ENCODE data around the gene VASN.
A peak's percentile ranks its signal among the peaks of the same experiment; 100 is the strongest.
"Not testable (repeated sequence)": the region's sequence is repeated elsewhere in the genome, so short reads cannot be mapped to it uniquely, and the experiment has no call there.

The VASN gene

GRCh38 chr16:4332083-4332482 is 39.6 kb upstream of the VASN start:
- peak overlapping the region; percentile 37 for H3K27ac ChIP-seq
- DNase-seq (ENCODE audit: low spot score) = no peak
- no peak for TF ChIP-seq CTCF (conservative IDR thresholded peaks at IDR 0.05; ENCODE audit: low read depth)
- POLR2A ChIA-PET (ENCODE audit: low non-redundant PET) = no interaction called here
- CTCF ChIA-PET = interaction anchor here (0.5 to 2.1 kb wide), 3 partner anchors 22 to 71 kb away, joined by 3 to 6 read pairs (median 4); no protein-coding TSS in a partner anchor

GRCh38 chr16:4332623-4333307 is 38.9 kb upstream of the VASN start:
- no peak for TF ChIP-seq CTCF (conservative IDR thresholded peaks at IDR 0.05; ENCODE audit: low read depth)
- no peak for DNase-seq (ENCODE audit: low spot score)
- H3K27ac ChIP-seq = peak overlapping the region; percentile 37
- ChIA-PET POLR2A (ENCODE audit: low non-redundant PET) (no interaction called here), CTCF (interaction anchor here (0.6 to 2.1 kb wide), 3 partner anchors 44 to 108 kb away, joined by 3 to 6 read pairs (median 3); no protein-coding TSS in a partner anchor)

GRCh38 chr16:4333308-4333638 is 38.4 kb upstream of the VASN start:
- TF ChIP-seq CTCF (conservative IDR thresholded peaks at IDR 0.05; ENCODE audit: low read depth) = no peak
- no peak for DNase-seq (ENCODE audit: low spot score)
- ChIA-PET CTCF (interaction anchor here (0.6 to 2.1 kb wide), 2 partner anchors 70 to 107 kb away, joined by 3 to 6 read pairs; no protein-coding TSS in a partner anchor), POLR2A (ENCODE audit: low non-redundant PET) (interaction anchor here (0.6 kb wide), 1 partner anchor 387 kb away, joined by 3 read pairs; no protein-coding TSS in a partner anchor)
- H3K27ac ChIP-seq = peak overlapping the region; percentile 37

- peak overlapping the region; percentile 37 for H3K27ac ChIP-seq
- POLR2A ChIA-PET (ENCODE audit: low non-redundant PET) = interaction anchor here (0.6 kb wide), 1 partner anchor 386 kb away, joined by 3 read pairs; no protein-coding TSS in a partner anchor
- CTCF ChIA-PET; DNase-seq (ENCODE audit: low spot score): not testable (repeated sequence)
Observed at GRCh38 chr16:4333714-4334113, 37.9 kb upstream of the VASN start.

GRCh38 chr16:4334724-4335495 is 36.7 kb upstream of the VASN start:
- no peak for DNase-seq (ENCODE audit: low spot score)
- CTCF ChIA-PET = interaction anchor here (0.7 kb wide), 1 partner anchor 79 kb away, joined by 3 read pairs; no protein-coding TSS in a partner anchor
- H3K27ac ChIP-seq = peak overlapping the region; percentile 71
- POLR2A ChIA-PET (ENCODE audit: low non-redundant PET) = no interaction called here
- TF ChIP-seq CTCF (conservative IDR thresholded peaks at IDR 0.05; ENCODE audit: low read depth) = no peak

GRCh38 chr16:4336701-4337539 is 34.7 kb upstream of the VASN start:
- TF ChIP-seq CTCF (conservative IDR thresholded peaks at IDR 0.05; ENCODE audit: low read depth) = no peak
- CTCF ChIA-PET = interaction anchor here (1.2 kb wide), 1 partner anchor 287 kb away, joined by 3 read pairs; no protein-coding TSS in a partner anchor
- peak overlapping the region; percentile 71 for H3K27ac ChIP-seq
- POLR2A ChIA-PET (ENCODE audit: low non-redundant PET) = no interaction called here
- no peak for DNase-seq (ENCODE audit: low spot score)

Data from RWPE1 (cell line).